HG03439 (cell line): Measurements from ENCODE around the gene DLL4.

Source experiments
- ATAC-seq: cut with Tn5 transposase; IDR thresholded peaks from one replicate; pipeline ENCODE4 v1.9.1; 2021; ENCODE audit warnings: mild to moderate bottlenecking, moderate library complexity; ENCODE audit not compliant: unreplicated experiment

Gene DLL4

GRCh38 chr15:40928821-40929659, at the start of gene DLL4:
DLL4 (plus strand) TSS chr15:40929340; CDS start chr15:40929669, 329 bp downstream.
- ATAC-seq: no peak

- no peak for ATAC-seq
Measured at GRCh38 chr15:40879609-40880008, 49.5 kb upstream of the DLL4 start.

GRCh38 chr15:40881351-40881750, 47.8 kb upstream of the DLL4 start:
- no peak for ATAC-seq

GRCh38 chr15:40886586-40886985, 42.6 kb upstream of the DLL4 start:
- no peak for ATAC-seq

GRCh38 chr15:40889112-40889511, 40.0 kb upstream of the DLL4 start:
- ATAC-seq: no peak

- ATAC-seq: no peak
Measured at GRCh38 chr15:40891138-40891537, 38.0 kb upstream of the DLL4 start.

- ATAC-seq: no peak
Measured at GRCh38 chr15:40891810-40892446, 37.2 kb upstream of the DLL4 start.

- no peak for ATAC-seq
Measured at GRCh38 chr15:40892447-40893012, 36.6 kb upstream of the DLL4 start.

- ATAC-seq: no peak
Measured at GRCh38 chr15:40893019-40893670, 36.0 kb upstream of the DLL4 start.

- ATAC-seq: peak; percentile 85
Measured at GRCh38 chr15:40893733-40894680, 35.1 kb upstream of the DLL4 start, which contains the start of gene VPS18. VPS18 (plus strand) TSS chr15:40894450; CDS start chr15:40894769, 319 bp downstream.

GRCh38 chr15:40894681-40895448, 34.3 kb upstream of the DLL4 start:
- ATAC-seq: no peak

GRCh38 chr15:40899536-40900207, 29.5 kb upstream of the DLL4 start:
- no peak for ATAC-seq

GRCh38 chr15:40900256-40901052, 28.7 kb upstream of the DLL4 start:
- ATAC-seq: no peak

- ATAC-seq: no peak
Measured at GRCh38 chr15:40901053-40901443, 28.1 kb upstream of the DLL4 start.

- ATAC-seq: no peak
Measured at GRCh38 chr15:40902605-40903561, 26.3 kb upstream of the DLL4 start.

- ATAC-seq: no peak
Measured at GRCh38 chr15:40904552-40905201, 24.5 kb upstream of the DLL4 start.
